Peyer's patch (tissue), 4 donors: ENCODE measurements around the gene PAK1. TPM values are rescaled to one million over a fixed set of nuclear protein-coding genes. Genes with fewer than 3 reads are reported as not detected.
A peak's percentile ranks its signal among the peaks of the same experiment; 100 is the strongest.

Experiments
- DNase-seq, 3 donors: peaks; one replicate each; pipeline ENCODE4 v3.0.0-alpha.2; 2017 to 2019
- H3K27ac ChIP-seq, 4 donors: fragments of 200-600 bp; sonication (generic); one replicate each; pipeline ENCODE4 v1.5.1; 2016 to 2019
- H3K27me3 ChIP-seq, 2 donors: fragments of 200-600 bp; sonication (generic); one replicate each; pipeline ENCODE4 v1.5.1; 2019
- H3K36me3 ChIP-seq, 3 donors: fragments of 200-600 bp; sonication (generic); one replicate each; pipeline ENCODE4 v1.5.1; 2016 to 2019
- H3K4me1 ChIP-seq, 4 donors: fragments of 200-600 bp; sonication (generic); one replicate each; pipeline ENCODE4 v1.5.1; 2016 to 2019
- H3K4me3 ChIP-seq, 4 donors: fragments of 200-600 bp; sonication (generic); 1 replicate in 3 of 4; 2 replicates in 1 of 4; pipeline ENCODE4 v1.5.1; 2016 to 2019; ENCODE audit warnings: mild to moderate bottlenecking in 1 of 4
- H3K9me3 ChIP-seq, 4 donors: fragments of 200-600 bp; sonication (generic); one replicate each; pipeline ENCODE4 v1.5.1; 2016 to 2019; ENCODE audit warnings: mild to moderate bottlenecking in 1 of 4
- CTCF ChIP-seq, 6 experiments: fragments of 450-650 bp in 4 of 6; fragments of 200-600 bp in 2 of 6; sonication (generic) in 1 of 6; IDR thresholded peaks; one replicate each; pipeline ENCODE4 v1.5.1; 2017 to 2019; ENCODE audit warnings: antibody characterized with exemption in 6 of 6, mild to moderate bottlenecking in 3 of 6, moderate library complexity in 1 of 6
- POLR2A ChIP-seq, 2 donors: fragments of 450-650 bp; IDR thresholded peaks; one replicate each; pipeline ENCODE4 v1.5.1; 2017; ENCODE audit warnings: antibody characterized with exemption in 2 of 2, mild to moderate bottlenecking in 2 of 2, moderate library complexity in 2 of 2
- total RNA-seq, 4 donors: library from RNA; depleted of rRNA; stranded (reverse); fragments of >200 nt; gene quantifications; one replicate each; pipeline ENCODE4 v1.1.0, GENCODE V29; 2016

Gene PAK1
- total RNA-seq, 4 donors from 2014 or later, result 60.2 to 127 (median 103) TPM

- TF ChIP-seq POLR2A (IDR thresholded peaks at IDR 0.05) (peak in 1 of 2 donors; percentile 9), CTCF (IDR thresholded peaks at IDR 0.05) (peak in 1 of 6 experiments; percentile 4)
- peaks cover 0 to 28% (median 3%) of the 10 kb centered on the region in 4 donors for H3K4me1 ChIP-seq
- no peaks in the 10 kb centered on the region for H3K36me3 ChIP-seq
- H3K27me3 ChIP-seq, result no peaks in the 10 kb centered on the region
- peak overlapping the region; percentile 68 to 91 (median 88) for H3K27ac ChIP-seq
- peak; percentile 24 to 81 (median 66) for DNase-seq
- H3K9me3 ChIP-seq, result no peaks in the 10 kb centered on the region
- H3K4me3 ChIP-seq, result peak overlapping the region; percentile 50 to 85 (median 66)
Observed at GRCh38 chr11:77472991-77473800, 698 bp downstream of the PAK1 start.

- Histone ChIP-seq H3K4me1 (peaks cover 0 to 37% (median 3%) of the 10 kb centered on the region in 4 donors), H3K27ac (peak overlapping the region in 2 of 4 donors; percentile 91), H3K36me3 (no peaks in the 10 kb centered on the region), H3K4me3 (peak overlapping the region in 2 of 4 donors; percentile 71 to 85), H3K27me3 (no peaks in the 10 kb centered on the region), H3K9me3 (no peaks in the 10 kb centered on the region)
- TF ChIP-seq POLR2A (IDR thresholded peaks at IDR 0.05), result peak; percentile 31 to 73
- TF ChIP-seq CTCF (IDR thresholded peaks at IDR 0.05), result peak in 1 of 6 experiments; percentile 18
- DNase-seq, result peak in 1 of 3 donors; percentile 63
Observed at GRCh38 chr11:77471558-77472193, 2.2 kb downstream of the PAK1 start.

- no peak overlapping the region for H3K4me3 ChIP-seq
- no peaks in the 10 kb centered on the region for H3K27me3 ChIP-seq
- peaks cover 0 to 37% (median 3%) of the 10 kb centered on the region in 4 donors for H3K4me1 ChIP-seq
- no peak for DNase-seq
- no peaks in the 10 kb centered on the region for H3K9me3 ChIP-seq
- H3K36me3 ChIP-seq, result no peaks in the 10 kb centered on the region
- no peak for TF ChIP-seq POLR2A (IDR thresholded peaks at IDR 0.05)
- TF ChIP-seq CTCF (IDR thresholded peaks at IDR 0.05), result no peak
- peak overlapping the region in 2 of 4 donors; percentile 9 to 91 for H3K27ac ChIP-seq
Observed at GRCh38 chr11:77470971-77471370, 2.9 kb downstream of the PAK1 start.

- Histone ChIP-seq H3K4me1 (peaks cover 0 to 33% (median 3%) of the 10 kb centered on the region in 4 donors), H3K27ac (peak overlapping the region in 2 of 4 donors; percentile 9 to 91), H3K4me3 (no peak overlapping the region), H3K36me3 (no peaks in the 10 kb centered on the region), H3K27me3 (no peaks in the 10 kb centered on the region), H3K9me3 (no peaks in the 10 kb centered on the region)
- no peak for DNase-seq
- TF ChIP-seq CTCF (IDR thresholded peaks at IDR 0.05) (no peak), POLR2A (IDR thresholded peaks at IDR 0.05) (no peak)
Observed at GRCh38 chr11:77470504-77470903, 3.4 kb downstream of the PAK1 start.

GRCh38 chr11:77468527-77468926 is 5.4 kb downstream of the PAK1 start:
- no peak overlapping the region for H3K27ac ChIP-seq
- DNase-seq, result no peak
- no peaks in the 10 kb centered on the region for H3K27me3 ChIP-seq
- TF ChIP-seq CTCF (IDR thresholded peaks at IDR 0.05), result peak in 2 of 6 experiments; percentile 10 to 16
- TF ChIP-seq POLR2A (IDR thresholded peaks at IDR 0.05), result no peak
- no peak overlapping the region for H3K4me3 ChIP-seq
- H3K4me1 ChIP-seq, result peaks cover 0 to 32% (median 3%) of the 10 kb centered on the region in 4 donors
- H3K36me3 ChIP-seq, result no peaks in the 10 kb centered on the region
- H3K9me3 ChIP-seq, result no peaks in the 10 kb centered on the region
